ENCODE measurements around the gene DAZAP1. TPM values are rescaled to one million over a fixed set of nuclear protein-coding genes. Genes with fewer than 3 reads are reported as not detected.

DAZAP1 gene
- total RNA-seq, 2 experiments from 2014 or later, result 248 to 347 TPM

DNA sequence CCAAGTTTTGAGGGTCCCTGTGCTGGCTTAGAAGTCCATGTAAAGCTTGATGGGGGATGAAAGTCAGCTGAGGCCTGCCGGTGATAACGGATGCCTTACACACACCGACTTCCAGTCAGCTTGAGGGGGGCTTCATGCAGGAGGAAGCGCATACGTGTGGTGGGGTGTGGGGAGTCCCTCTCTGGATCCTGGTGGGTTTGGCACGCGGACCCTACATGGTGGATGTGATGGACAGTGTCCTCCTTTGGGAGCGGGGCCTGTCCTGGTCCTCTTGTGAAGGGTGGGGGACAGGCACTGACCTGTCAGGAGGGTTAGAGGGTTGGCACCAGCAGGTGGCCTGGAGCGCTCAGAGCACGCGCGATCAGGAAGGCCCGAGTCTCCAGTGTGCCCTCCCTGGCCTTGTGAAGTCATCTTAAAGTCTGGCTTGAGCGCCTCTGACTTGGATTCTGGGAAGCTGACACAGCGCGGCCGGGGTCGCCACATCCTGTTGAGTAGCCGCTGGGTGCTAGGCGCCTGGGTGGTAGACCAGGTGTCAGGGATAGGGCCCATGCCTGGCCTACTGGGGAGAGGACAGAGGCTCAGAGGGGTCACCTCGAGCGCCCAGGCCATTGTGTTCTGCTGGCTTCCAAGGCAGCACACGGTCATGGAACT is 2.9 kb downstream of the DAZAP1 start:
- H3K4me3 Mint-ChIP-seq, result peak overlapping the region; percentile 83
- DNase-seq (peak; percentile 57), ATAC-seq (no peak)
- no peaks in the 10 kb centered on the region for H3K27me3 Mint-ChIP-seq
- no peaks in the 10 kb centered on the region for H3K9me3 Mint-ChIP-seq (ENCODE audit: low read depth)
- H3K36me3 Mint-ChIP-seq (ENCODE audit: low read depth), result peaks cover 35% of the 10 kb centered on the region
- intact Hi-C loops (cut with DNase I, micrococcal nuclease), result no loop called here
- H3K4me1 Mint-ChIP-seq, result peaks cover 62% of the 10 kb centered on the region
- H3K27ac Mint-ChIP-seq, result peak overlapping the region; percentile 82
- CTCF ChIA-PET, result interaction anchor here (0.6 to 1.1 kb wide), 3 partner anchors 12 to 141 kb away, joined by 3 to 4 read pairs (median 3); partner anchors contain the start of gene CIRBP
- POLR2A ChIA-PET, result interaction anchor here (1.4 kb wide), 1 partner anchor 26 kb away, joined by 7 read pairs; no protein-coding TSS in a partner anchor

DNA sequence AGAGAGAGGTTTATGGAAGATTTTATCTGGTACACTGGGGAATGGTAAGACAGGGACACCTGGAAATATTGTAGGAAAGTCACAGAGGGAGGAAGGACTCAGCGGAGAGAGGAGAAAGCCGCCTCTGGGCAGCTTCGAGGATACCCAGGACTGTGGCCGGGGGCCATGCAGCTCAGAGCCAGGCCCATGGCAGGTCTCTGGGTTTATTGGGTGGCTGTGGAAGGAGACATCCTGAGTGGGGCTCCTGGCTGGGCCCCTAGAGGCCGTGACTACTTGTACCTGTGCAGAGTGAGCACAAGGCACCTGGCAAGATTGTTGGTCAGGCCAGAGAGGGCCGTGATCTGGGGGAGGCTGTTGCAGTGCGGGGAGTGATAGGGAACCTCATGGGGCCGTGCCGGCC is 3.4 kb downstream of the DAZAP1 start:
- no peak for DNase-seq
- H3K27ac Mint-ChIP-seq, result peak overlapping the region; percentile 82
- no peak for ATAC-seq
- no peaks in the 10 kb centered on the region for H3K9me3 Mint-ChIP-seq (ENCODE audit: low read depth)
- ChIA-PET CTCF (interaction anchor here (0.6 kb wide), 1 partner anchor 142 kb away, joined by 3 read pairs; the partner anchor contains the start of gene CIRBP), POLR2A (interaction anchor here (1.0 to 1.4 kb wide), 2 partner anchors 26 to 47 kb away, joined by 3 to 7 read pairs; no protein-coding TSS in a partner anchor)
- peaks cover 68% of the 10 kb centered on the region for H3K4me1 Mint-ChIP-seq
- intact Hi-C loops (cut with DNase I, micrococcal nuclease), result no loop called here
- H3K27me3 Mint-ChIP-seq, result no peaks in the 10 kb centered on the region
- H3K36me3 Mint-ChIP-seq (ENCODE audit: low read depth), result peaks cover 37% of the 10 kb centered on the region
- H3K4me3 Mint-ChIP-seq, result peak overlapping the region; percentile 83

DNA sequence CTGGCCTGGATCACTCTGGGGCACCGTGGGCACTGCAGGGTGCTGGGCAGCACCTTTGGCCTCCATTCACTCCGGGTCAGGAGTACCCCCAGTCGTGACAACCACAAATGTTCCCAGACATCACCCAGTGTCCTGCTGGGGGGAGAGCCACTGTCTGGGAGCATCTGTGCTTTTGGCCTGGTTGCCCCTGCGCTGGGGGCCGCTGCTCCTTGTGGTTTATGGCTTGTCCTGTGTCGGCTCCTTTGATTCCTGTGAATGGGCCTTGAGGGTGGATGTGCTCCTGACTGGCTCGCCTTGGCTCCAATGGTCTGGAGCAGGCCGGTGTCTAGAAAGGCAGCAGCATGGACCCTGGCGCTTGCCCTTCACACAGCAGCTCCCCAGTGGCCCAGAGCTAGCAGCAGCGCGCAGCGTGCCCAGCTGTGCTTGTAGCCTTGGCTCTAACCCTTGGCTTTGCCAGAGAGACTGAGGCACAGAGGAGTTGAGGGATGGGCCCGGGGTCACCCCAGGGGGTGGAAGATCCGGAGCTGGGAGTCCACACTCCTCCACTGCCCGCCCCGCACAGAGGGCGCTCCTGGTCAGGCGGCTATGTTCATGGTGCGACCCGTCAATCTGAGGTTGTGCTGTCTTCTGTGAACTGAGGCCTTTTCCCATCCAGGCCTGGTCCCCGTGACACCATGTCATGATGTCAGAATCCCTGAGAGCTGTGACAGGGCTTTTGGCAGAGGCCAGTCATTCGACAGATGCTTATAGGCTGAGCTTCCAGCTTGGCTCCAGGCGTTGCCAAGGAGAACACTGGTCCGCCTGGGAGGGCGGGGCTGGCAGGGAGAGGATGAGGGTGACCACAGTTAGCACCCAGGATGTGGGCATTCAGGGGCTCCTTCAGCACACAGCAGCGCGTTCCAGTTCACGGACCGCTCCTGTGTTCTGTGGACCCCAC is 4.1 kb downstream of the DAZAP1 start:
- DNase-seq (peak; percentile 41), ATAC-seq (no peak)
- POLR2A ChIA-PET, result interaction anchor here (1.0 kb wide), 1 partner anchor 47 kb away, joined by 3 read pairs; no protein-coding TSS in a partner anchor
- no peak overlapping the region for H3K4me3 Mint-ChIP-seq
- H3K36me3 Mint-ChIP-seq (ENCODE audit: low read depth), result peaks cover 39% of the 10 kb centered on the region
- no peaks in the 10 kb centered on the region for H3K9me3 Mint-ChIP-seq (ENCODE audit: low read depth)
- no peaks in the 10 kb centered on the region for H3K27me3 Mint-ChIP-seq
- CTCF ChIA-PET, result no interaction called here
- peaks cover 72% of the 10 kb centered on the region for H3K4me1 Mint-ChIP-seq
- intact Hi-C loops (cut with DNase I, micrococcal nuclease), result no loop called here
- H3K27ac Mint-ChIP-seq, result peak overlapping the region; percentile 78

DNA sequence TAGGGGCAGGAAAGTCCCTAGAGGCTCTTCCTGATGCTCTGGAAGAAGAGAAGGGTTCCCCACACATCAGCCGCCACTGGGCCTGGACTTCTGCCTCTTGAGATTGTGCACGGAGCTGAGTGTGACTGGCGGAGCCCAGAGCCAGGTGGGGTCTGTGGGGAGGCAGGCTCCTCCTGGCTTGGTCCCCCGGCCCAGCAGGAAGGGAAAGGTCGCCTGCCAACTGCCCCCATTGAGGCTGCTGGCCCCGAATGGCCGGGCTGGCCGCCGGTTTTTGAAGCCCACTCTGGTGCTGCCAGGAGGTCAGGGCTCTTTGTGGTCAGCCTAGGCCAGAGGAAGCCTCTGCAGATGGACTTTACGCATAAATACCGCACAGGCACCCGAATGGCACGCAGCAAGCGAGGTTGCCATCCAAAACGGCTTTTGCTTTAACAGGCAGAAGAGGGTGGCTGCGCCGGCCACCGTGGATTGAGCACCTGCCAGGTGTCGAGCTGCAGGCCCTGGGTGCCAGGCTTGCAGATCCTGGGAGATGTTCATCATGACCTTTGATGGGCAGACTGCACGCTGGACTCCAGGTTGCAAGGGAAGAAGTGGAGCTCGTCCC is 5.0 kb downstream of the DAZAP1 start:
- Mint-ChIP-seq H3K27me3 (no peaks in the 10 kb centered on the region), H3K4me1 (peaks cover 73% of the 10 kb centered on the region), H3K27ac (no peak overlapping the region), H3K36me3 (ENCODE audit: low read depth) (peaks cover 41% of the 10 kb centered on the region), H3K9me3 (ENCODE audit: low read depth) (no peaks in the 10 kb centered on the region), H3K4me3 (no peak overlapping the region)
- no peak for ATAC-seq
- CTCF ChIA-PET, result interaction anchor here (0.5 to 1.4 kb wide), 3 partner anchors 9 to 368 kb away, joined by 3 read pairs; no protein-coding TSS in a partner anchor
- POLR2A ChIA-PET, result interaction anchor here (1.8 kb wide), 1 partner anchor 143 kb away, joined by 5 read pairs; the partner anchor contains the start of gene CIRBP
- no peak for DNase-seq
- intact Hi-C loops (cut with DNase I, micrococcal nuclease), result no loop called here

DNA sequence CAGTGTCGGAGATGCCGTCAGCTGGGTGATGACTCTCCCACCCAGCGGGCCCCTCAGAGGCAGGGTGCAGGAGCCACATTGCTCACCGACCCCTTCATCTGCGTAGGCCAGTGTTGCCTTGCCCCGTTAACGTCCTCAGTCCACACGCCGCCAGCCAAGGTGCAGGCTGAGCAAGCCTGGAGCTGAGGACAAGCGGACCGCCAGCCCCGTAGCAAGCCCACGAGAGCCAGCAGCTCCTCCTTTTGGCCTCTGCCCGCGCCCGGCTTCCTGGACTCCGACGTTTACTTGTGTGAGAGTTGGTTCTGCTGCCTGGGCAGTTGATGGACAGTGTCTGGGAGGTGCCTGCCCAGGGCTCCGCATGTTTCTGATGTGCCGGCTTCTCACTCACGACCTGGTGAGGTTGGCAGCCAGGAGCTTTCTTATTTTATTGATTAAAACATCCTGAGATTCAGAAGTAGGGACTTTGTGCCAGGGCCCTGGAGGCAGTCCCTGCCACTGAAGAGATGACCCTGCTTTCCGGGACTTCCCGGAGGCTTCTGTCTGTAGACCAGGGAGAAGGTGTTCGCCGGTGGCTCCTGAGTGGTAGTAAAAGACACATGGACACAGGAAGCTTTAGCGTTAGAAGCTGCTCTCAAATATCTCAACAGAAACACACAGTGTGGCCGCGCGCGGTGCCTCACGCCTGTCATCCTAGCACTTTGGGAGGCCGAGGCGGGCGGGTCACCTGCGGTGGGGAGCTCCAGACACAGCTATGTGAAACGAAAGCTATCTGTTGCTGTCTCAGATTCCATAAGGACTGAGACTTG is 5.8 kb downstream of the DAZAP1 start:
- H3K4me1 Mint-ChIP-seq, result peaks cover 76% of the 10 kb centered on the region
- H3K4me3 Mint-ChIP-seq, result no peak overlapping the region
- H3K27me3 Mint-ChIP-seq, result no peaks in the 10 kb centered on the region
- H3K9me3 Mint-ChIP-seq (ENCODE audit: low read depth), result no peaks in the 10 kb centered on the region
- H3K36me3 Mint-ChIP-seq (ENCODE audit: low read depth), result peaks cover 45% of the 10 kb centered on the region
- ChIA-PET CTCF (interaction anchor here (0.5 to 1.4 kb wide), 5 partner anchors 10 to 368 kb away, joined by 3 to 5 read pairs (median 3); no protein-coding TSS in a partner anchor), POLR2A (interaction anchor here (0.5 to 1.8 kb wide), 4 partner anchors 24 to 144 kb away, joined by 3 to 5 read pairs (median 4); partner anchors contain the start of gene CIRBP)
- intact Hi-C loops (cut with DNase I, micrococcal nuclease), result no loop called here
- peak overlapping the region; percentile 80 for H3K27ac Mint-ChIP-seq
- DNase-seq, result peak; percentile 42
- no peak for ATAC-seq

DNA sequence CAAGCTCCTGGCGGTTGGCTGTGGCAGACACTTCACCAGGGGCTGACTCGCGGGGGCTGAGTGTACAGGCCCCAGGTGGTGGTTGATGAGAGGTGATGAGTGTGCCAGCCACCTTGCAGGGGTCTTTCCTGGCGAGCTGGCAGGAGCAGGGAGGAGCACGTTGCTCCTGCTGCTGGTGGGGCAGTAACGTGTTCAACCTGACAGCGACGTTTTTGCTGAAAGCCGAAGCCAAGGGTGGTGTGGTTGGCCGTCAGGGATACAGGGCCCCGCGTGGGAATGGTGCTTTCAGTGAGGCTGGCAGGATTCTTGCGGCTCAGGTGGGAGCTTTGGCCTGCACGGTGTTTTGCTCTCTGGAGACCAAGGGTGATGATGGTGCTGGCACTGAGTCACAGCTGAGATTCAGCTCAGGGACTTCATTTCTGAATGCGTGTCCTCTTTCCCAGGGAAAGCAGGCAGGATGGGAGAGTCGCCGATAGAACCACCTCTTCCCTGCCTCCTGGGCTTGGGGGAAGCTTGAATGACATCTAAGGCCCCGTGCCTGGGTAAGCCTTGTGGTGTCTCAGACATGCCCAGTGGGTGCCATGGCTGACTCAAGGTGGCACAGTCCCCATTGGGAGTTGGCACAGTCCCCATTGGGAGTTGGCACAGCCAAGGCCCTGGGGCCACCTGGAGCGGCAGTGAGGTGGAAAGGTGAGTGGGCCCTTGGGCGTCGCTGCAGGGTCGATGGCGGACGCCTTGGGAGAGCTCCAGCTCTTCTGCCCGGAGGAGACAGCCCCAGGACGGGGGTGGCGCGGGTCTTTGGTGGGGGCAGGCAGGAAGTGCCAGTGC is 8.8 kb downstream of the DAZAP1 start:
- ATAC-seq, result no peak
- intact Hi-C loops (cut with DNase I, micrococcal nuclease), result no loop called here
- peaks cover 41% of the 10 kb centered on the region for H3K36me3 Mint-ChIP-seq (ENCODE audit: low read depth)
- CTCF ChIA-PET, result interaction anchor here (0.7 to 1.0 kb wide), 2 partner anchors 11 to 376 kb away, joined by 3 to 4 read pairs; no protein-coding TSS in a partner anchor
- H3K4me1 Mint-ChIP-seq, result peaks cover 52% of the 10 kb centered on the region
- peak overlapping the region; percentile 69 for H3K27ac Mint-ChIP-seq
- H3K9me3 Mint-ChIP-seq (ENCODE audit: low read depth), result no peaks in the 10 kb centered on the region
- DNase-seq, result no peak
- no peaks in the 10 kb centered on the region for H3K27me3 Mint-ChIP-seq
- POLR2A ChIA-PET, result no interaction called here
- no peak overlapping the region for H3K4me3 Mint-ChIP-seq

DNA sequence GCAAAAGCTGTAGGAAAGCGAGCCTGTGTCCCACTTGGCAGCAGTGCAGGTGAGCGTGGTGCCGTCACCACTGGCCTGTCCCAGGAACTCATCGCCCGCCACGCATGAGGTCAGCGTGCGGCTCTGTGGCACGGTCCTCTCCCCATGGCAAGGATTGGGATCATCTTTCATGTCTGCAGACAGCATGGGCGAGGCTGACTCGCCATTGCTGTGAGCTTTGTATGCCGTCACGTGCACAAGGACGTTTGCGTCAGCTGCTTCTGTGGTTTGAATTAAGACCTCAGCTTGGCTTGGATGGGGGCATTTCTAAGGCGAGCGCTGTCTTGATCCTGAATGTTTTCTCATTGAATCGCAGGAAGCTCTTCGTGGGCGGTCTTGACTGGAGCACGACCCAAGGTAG is 9.8 kb downstream of the DAZAP1 start:
- H3K9me3 Mint-ChIP-seq (ENCODE audit: low read depth), result no peaks in the 10 kb centered on the region
- H3K4me1 Mint-ChIP-seq, result peaks cover 44% of the 10 kb centered on the region
- ATAC-seq (no peak), DNase-seq (no peak)
- CTCF ChIA-PET, result no interaction called here
- H3K27ac Mint-ChIP-seq, result no peak overlapping the region
- intact Hi-C loops (cut with DNase I, micrococcal nuclease), result no loop called here
- H3K36me3 Mint-ChIP-seq (ENCODE audit: low read depth), result peaks cover 41% of the 10 kb centered on the region
- POLR2A ChIA-PET, result interaction anchor here (1.6 kb wide), 1 partner anchor 28 kb away, joined by 4 read pairs; no protein-coding TSS in a partner anchor
- H3K4me3 Mint-ChIP-seq, result no peak overlapping the region
- H3K27me3 Mint-ChIP-seq, result no peaks in the 10 kb centered on the region

DNA sequence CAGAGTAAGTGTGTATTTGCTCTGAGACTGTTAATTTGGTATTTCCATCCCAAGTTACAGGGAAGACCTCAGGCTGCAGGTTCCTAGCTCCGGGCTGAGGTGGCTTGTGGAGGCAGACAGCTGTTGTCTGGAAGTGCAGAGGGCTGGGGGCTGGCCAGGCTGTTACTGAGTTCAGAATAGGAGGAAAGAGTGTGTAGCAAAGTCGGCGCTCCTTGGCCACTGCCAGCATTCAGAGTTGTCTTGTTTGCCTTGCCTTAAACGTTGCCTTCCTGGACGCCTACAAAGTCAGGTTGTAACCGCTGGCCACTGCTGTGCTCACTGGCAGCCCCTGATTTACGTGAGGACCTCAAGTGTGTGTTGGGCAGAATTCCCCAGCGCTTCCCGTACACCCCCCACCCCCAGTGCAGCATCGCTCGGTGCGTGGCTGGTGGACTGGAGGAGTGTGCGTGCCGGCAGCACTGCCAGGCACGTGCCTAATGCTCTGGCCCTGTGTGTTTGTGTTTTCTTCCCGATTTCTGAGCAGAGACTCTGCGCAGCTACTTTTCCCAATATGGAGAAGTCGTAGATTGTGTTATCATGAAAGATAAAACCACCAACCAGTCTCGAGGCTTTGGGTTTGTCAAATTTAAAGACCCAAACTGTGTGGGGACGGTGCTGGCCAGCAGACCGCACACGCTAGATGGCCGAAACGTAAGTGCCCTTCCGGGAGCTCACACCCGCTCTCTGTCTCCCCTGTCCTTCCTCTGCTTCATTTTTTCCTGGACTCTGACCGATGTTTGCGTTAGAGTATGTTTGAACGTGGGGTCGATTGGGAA is 10.5 kb downstream of the DAZAP1 start:
- DNase-seq (no peak), ATAC-seq (no peak)
- ChIA-PET CTCF (interaction anchor here (0.5 to 0.8 kb wide), 2 partner anchors 17 to 56 kb away, joined by 3 to 4 read pairs; no protein-coding TSS in a partner anchor), POLR2A (interaction anchor here (1.6 kb wide), 1 partner anchor 27 kb away, joined by 4 read pairs; no protein-coding TSS in a partner anchor)
- H3K27ac Mint-ChIP-seq, result no peak overlapping the region
- peaks cover 39% of the 10 kb centered on the region for H3K4me1 Mint-ChIP-seq
- H3K27me3 Mint-ChIP-seq, result no peaks in the 10 kb centered on the region
- no peaks in the 10 kb centered on the region for H3K9me3 Mint-ChIP-seq (ENCODE audit: low read depth)
- peaks cover 38% of the 10 kb centered on the region for H3K36me3 Mint-ChIP-seq (ENCODE audit: low read depth)
- intact Hi-C loops (cut with DNase I, micrococcal nuclease), result no loop called here
- H3K4me3 Mint-ChIP-seq, result no peak overlapping the region

DNA sequence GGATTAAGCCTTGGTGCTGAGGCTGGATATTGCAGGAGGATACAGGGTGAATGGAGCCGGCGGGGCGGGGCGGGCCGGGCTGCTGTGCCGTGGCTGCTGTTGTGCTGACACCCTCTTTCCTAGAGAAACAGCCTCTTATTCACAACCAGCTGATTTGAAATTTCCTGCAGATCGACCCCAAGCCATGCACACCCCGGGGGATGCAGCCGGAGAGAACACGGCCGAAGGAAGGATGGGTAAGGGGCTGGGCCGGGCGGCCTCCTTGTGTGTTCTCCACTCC is 11.1 kb downstream of the DAZAP1 start:
- Mint-ChIP-seq H3K36me3 (ENCODE audit: low read depth) (peaks cover 38% of the 10 kb centered on the region), H3K4me3 (no peak overlapping the region), H3K9me3 (ENCODE audit: low read depth) (no peaks in the 10 kb centered on the region), H3K4me1 (peaks cover 33% of the 10 kb centered on the region), H3K27me3 (no peaks in the 10 kb centered on the region), H3K27ac (no peak overlapping the region)
- intact Hi-C loops (cut with DNase I, micrococcal nuclease), result no loop called here
- no peak for ATAC-seq
- no peak for DNase-seq
- ChIA-PET CTCF (interaction anchor here (0.5 to 0.8 kb wide), 2 partner anchors 18 to 55 kb away, joined by 3 to 4 read pairs; no protein-coding TSS in a partner anchor), POLR2A (interaction anchor here (1.6 kb wide), 1 partner anchor 26 kb away, joined by 4 read pairs; no protein-coding TSS in a partner anchor)
